HCT116 (cell line): ENCODE data around the gene ERCC4. TPM values are rescaled to one million over a fixed set of nuclear protein-coding genes. Genes with fewer than 3 reads are reported as not detected.

Experiments
- ATAC-seq: fragments of 200-7000 bp; cut with Tn5 transposase; 2 replicates; pipeline ENCODE4 v1.9.1; 2020; ENCODE audit warnings: mild to moderate bottlenecking, moderate library complexity
- BruUV-seq: library from RNA; stranded (reverse); fragments of 400-500 nt; replicated peaks from 2 replicates; lab custom pipeline; 2021; lab: Mats Ljungman, UMichigan
- CTCF ChIA-PET: fragments of 300-600 bp; sonication (Branson Sonifier 250); formaldehyde crosslinking; loops from one replicate; lab custom pipeline; 2021; ENCODE audit warnings: antibody characterized with exemption; lab: Charles Lee
- POLR2A ChIA-PET: fragments of 300-600, 350-600 bp; sonication (Branson Sonifier 250); formaldehyde crosslinking; loops from one replicate; lab custom pipeline; 2021; ENCODE audit warnings: antibody characterized with exemption; lab: Charles Lee
- RAD21 ChIA-PET, 2 experiments: fragments of 300-600 bp; sonication (Branson Sonifier 250); formaldehyde crosslinking; loops; one replicate each; lab custom pipeline; 2023; ENCODE audit warnings: low total read pairs in 2 of 2; ENCODE audit not compliant: uncharacterized antibody in 2 of 2, unreplicated experiment in 2 of 2, low non-redundant PET in 1 of 2; lab: Charles Lee
- DNase-seq: peaks from one replicate; pipeline ENCODE4 v3.0.0-alpha.2; 2010; ENCODE audit warnings: low read depth, low spot score
- H2AFZ ChIP-seq: fragments of 200-600 bp; shearing (Covaris generic), sonication (generic); 2 replicates; pipeline ENCODE4 v1.6.1; 2017; ENCODE audit warnings: low read depth, mixed run types, mixed read lengths, antibody characterized with exemption, low read length; ENCODE audit not compliant: poor library complexity, severe bottlenecking
- H3K27ac ChIP-seq: 2 replicates; pipeline ENCODE4 v1.5.1; 2012; ENCODE audit warnings: low read depth, low read length
- H3K27me3 ChIP-seq: fragments of 200-600 bp; sonication (generic); 2 replicates; pipeline ENCODE4 v1.6.1; 2016; ENCODE audit warnings: mixed run types, low read length, mixed read lengths; ENCODE audit not compliant: insufficient read depth
- H3K36me3 ChIP-seq, 2 experiments: fragments of 200-500 bp in 1 of 2; fragments of 200-600 bp in 1 of 2; sonication (Bioruptor generic) in 1 of 2; sonication (generic) in 1 of 2; 2 replicates each; pipeline versions ENCODE4 v1.5.1 to v1.6.1; 2014 to 2016; ENCODE audit warnings: low read length in 2 of 2, inconsistent platforms in 1 of 2, mixed read lengths in 1 of 2, mixed run types in 1 of 2; ENCODE audit not compliant: insufficient read depth in 2 of 2, control insufficient read depth in 1 of 2
- H3K4me1 ChIP-seq, 2 experiments: fragments of 200-600 bp in 1 of 2; sonication (generic) in 1 of 2; 2 replicates each; pipeline versions ENCODE4 v1.5.1 to v1.6.1; 2012 to 2017; ENCODE audit warnings: low read length in 2 of 2, inconsistent platforms in 1 of 2, mild to moderate bottlenecking in 1 of 2, mixed read lengths in 1 of 2, mixed run types in 1 of 2, moderate library complexity in 1 of 2; ENCODE audit not compliant: insufficient read depth in 2 of 2, control insufficient read depth in 1 of 2
- H3K4me2 ChIP-seq: fragments of 200-600 bp; sonication (generic); 2 replicates; pipeline ENCODE4 v1.6.1; 2017; ENCODE audit warnings: mixed run types, low read length, mixed read lengths
- H3K4me3 ChIP-seq, 2 experiments: fragments of 200-600 bp in 1 of 2; sonication (generic) in 1 of 2; replicated peaks in 1 of 2; 2 replicates each; pipeline ENCODE4 v1.5.1; 2011 to 2016; ENCODE audit warnings: low read length in 2 of 2, control low read depth in 1 of 2, low read depth in 1 of 2, mild to moderate bottlenecking in 1 of 2, mixed read lengths in 1 of 2, mixed run types in 1 of 2
- H3K79me2 ChIP-seq: fragments of 200-600 bp; sonication (generic); 2 replicates; pipeline ENCODE4 v1.6.1; 2017; ENCODE audit warnings: mild to moderate bottlenecking, mixed run types, low read length, moderate library complexity, mixed read lengths; ENCODE audit not compliant: insufficient read depth
- H3K9ac ChIP-seq: fragments of 200-600 bp; sonication (generic); 2 replicates; pipeline ENCODE4 v1.6.1; 2016; ENCODE audit warnings: low read length, mixed read lengths
- H3K9me2 ChIP-seq: fragments of 200-600 bp; sonication (generic), shearing (Covaris generic); 2 replicates; pipeline ENCODE4 v1.6.1; 2017; ENCODE audit warnings: mixed run types, mild to moderate bottlenecking, moderate library complexity; ENCODE audit not compliant: insufficient read depth
- H3K9me3 ChIP-seq, 2 experiments: fragments of 200-500 bp in 1 of 2; fragments of 200-600 bp in 1 of 2; sonication (Bioruptor generic) in 1 of 2; sonication (generic) in 1 of 2; 2 replicates each; pipeline ENCODE4 v1.6.1; 2014 to 2017; ENCODE audit warnings: low read length in 2 of 2, mixed read lengths in 2 of 2, inconsistent platforms in 1 of 2, low read depth in 1 of 2, mild to moderate bottlenecking in 1 of 2, mixed run types in 1 of 2, moderate library complexity in 1 of 2; ENCODE audit not compliant: control insufficient read depth in 1 of 2, insufficient read depth in 1 of 2
- H4K20me1 ChIP-seq: fragments of 200-600 bp; sonication (generic), shearing (Covaris generic); 2 replicates; pipeline ENCODE4 v1.6.1; 2017; ENCODE audit warnings: mixed run types, mild to moderate bottlenecking, moderate library complexity; ENCODE audit not compliant: insufficient read depth
- EGR1 ChIP-seq: IDR thresholded peaks from 2 replicates; pipeline ENCODE4 v1.6.1; 2012; ENCODE audit warnings: low read depth
- ELF1 ChIP-seq: IDR thresholded peaks from 2 replicates; pipeline ENCODE4 v1.6.1; 2012; ENCODE audit warnings: low read depth, borderline replicate concordance
- EZH2phosphoT487 ChIP-seq: fragments of 200-600 bp; IDR thresholded peaks from 2 replicates; pipeline ENCODE4 v1.6.1; 2018; ENCODE audit warnings: antibody characterized with exemption, borderline replicate concordance
- FOSL1 ChIP-seq: IDR thresholded peaks from 2 replicates; pipeline ENCODE4 v1.6.1; 2012; ENCODE audit warnings: low read depth
- JUND ChIP-seq: IDR thresholded peaks from 2 replicates; pipeline ENCODE4 v1.6.1; 2012
- SIN3A ChIP-seq: IDR thresholded peaks from 2 replicates; pipeline ENCODE4 v1.6.1; 2012; ENCODE audit warnings: low read depth
- TCF7L2 ChIP-seq: IDR thresholded peaks from 2 replicates; pipeline ENCODE4 v1.7.0; 2011; ENCODE audit warnings: borderline replicate concordance, inconsistent platforms; ENCODE audit not compliant: insufficient read depth, insufficient read length; ENCODE audit errors: extremely low read depth
- YY1 ChIP-seq: IDR thresholded peaks from 2 replicates; pipeline ENCODE4 v1.6.1; 2011; ENCODE audit warnings: low read length, low read depth, moderate library complexity, mild to moderate bottlenecking; ENCODE audit not compliant: insufficient replicate concordance; ENCODE audit errors: extremely low read depth
- ZBTB33 ChIP-seq: IDR thresholded peaks from 2 replicates; pipeline ENCODE4 v1.6.1; 2011; ENCODE audit warnings: mild to moderate bottlenecking, low read length, moderate library complexity; ENCODE audit not compliant: insufficient replicate concordance; ENCODE audit errors: extremely low read depth
- ZFX ChIP-seq: fragments of 450-650 bp; IDR thresholded peaks from 2 replicates; pipeline ENCODE4 v1.6.1; 2017
- ZNF274 ChIP-seq: fragments of 200-500 bp; sonication (Bioruptor generic); IDR thresholded peaks from 2 replicates; pipeline ENCODE4 v1.6.1; 2014; ENCODE audit warnings: mild to moderate bottlenecking, low read depth, low read length, inconsistent platforms
- intact Hi-C: fragments of 100-400 bp; cut with micrococcal nuclease; formaldehyde crosslinking; loops from 2 replicates; pipeline ENCODE4 v1.10.0; 2022
- total RNA-seq: library from RNA; stranded (reverse); gene quantifications from one replicate; pipeline ENCODE4 v1.2.1, GENCODE V29; 2021; ENCODE audit not compliant: unreplicated experiment
- TF ChIP-seq, protein P1 (sequence below), 3 experiments: fragments of 200-600 bp in 1 of 3; sonication (generic) in 1 of 3; IDR thresholded peaks in 2 of 3; conservative IDR thresholded peaks in 1 of 3; 2 replicates each; pipeline ENCODE4 v1.5.1; 2012 to 2017; ENCODE audit warnings: low read depth in 2 of 3, low read length in 2 of 3, antibody characterized with exemption in 1 of 3, borderline replicate concordance in 1 of 3, control low read depth in 1 of 3, mild to moderate bottlenecking in 1 of 3, mixed read lengths in 1 of 3, mixed run types in 1 of 3, moderate library complexity in 1 of 3; ENCODE audit not compliant: insufficient read depth in 1 of 3
- TF ChIP-seq, protein P2 (sequence below): IDR thresholded peaks from 2 replicates; pipeline ENCODE4 v1.6.1; 2012; ENCODE audit warnings: low read depth
- TF ChIP-seq, protein P3 (sequence below): IDR thresholded peaks from 2 replicates; pipeline ENCODE4 v1.6.1; 2012

Gene ERCC4
- total RNA-seq, 1 experiment from 2014 or later, result 10.4 TPM

GRCh38 chr16:13983625-13984024, 63.7 kb downstream of the ERCC4 start (continued):
- TF ChIP-seq ZBTB33, result no peak
- TF ChIP-seq TCF7L2, result no peak

DNA sequence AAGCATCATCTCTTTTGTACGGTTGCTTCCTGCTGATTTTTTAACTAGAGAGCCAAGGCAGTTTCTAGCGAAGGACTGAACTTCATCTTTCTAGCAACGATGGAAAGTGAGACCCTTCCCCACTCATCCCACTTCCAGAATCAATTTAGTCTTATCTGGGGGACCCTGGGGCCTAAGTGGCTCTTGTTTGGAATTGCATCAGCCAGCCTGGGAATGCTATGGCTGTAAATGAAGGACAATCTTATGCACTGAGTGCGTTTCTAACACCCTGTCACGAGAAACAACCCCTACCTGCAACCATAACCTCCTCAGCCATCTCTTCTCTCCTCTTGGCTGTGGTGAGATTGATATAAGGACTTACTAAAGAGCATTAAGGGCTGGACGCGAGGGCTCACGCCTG, 64.8 kb downstream of the ERCC4 start:
- no peak for DNase-seq
- Histone ChIP-seq H4K20me1 (no peaks in the 10 kb centered on the region), H3K27ac (no peak overlapping the region), H3K9me2 (no peaks in the 10 kb centered on the region), H3K4me3 (no peak overlapping the region), H3K4me1 (no peaks in the 10 kb centered on the region), H3K79me2 (no peaks in the 10 kb centered on the region), H2AFZ (no peak overlapping the region), H3K36me3 (no peaks in the 10 kb centered on the region), H3K4me2 (no peak overlapping the region), H3K27me3 (no peaks in the 10 kb centered on the region), H3K9ac (no peak overlapping the region), H3K9me3 (peaks cover 0 to 3% of the 10 kb centered on the region in 2 experiments; a peak in 1 of 4 replicates)
- ATAC-seq, result no peak
- ChIA-PET CTCF (no interaction called here), RAD21 (no interaction called here), POLR2A (no interaction called here)
- intact Hi-C loops, result no loop called here
- no TSS peak for BruUV-seq
- TF ChIP-seq TCF7L2 (no peak), SIN3A (no peak), ELF1 (no peak), ZFX (no peak), ZNF274 (no peak), ZBTB33 (no peak), EGR1 (no peak), JUND (no peak), YY1 (no peak), EZH2phosphoT487 (no peak), FOSL1 (no peak)
- TF ChIP-seq, protein P1, sequence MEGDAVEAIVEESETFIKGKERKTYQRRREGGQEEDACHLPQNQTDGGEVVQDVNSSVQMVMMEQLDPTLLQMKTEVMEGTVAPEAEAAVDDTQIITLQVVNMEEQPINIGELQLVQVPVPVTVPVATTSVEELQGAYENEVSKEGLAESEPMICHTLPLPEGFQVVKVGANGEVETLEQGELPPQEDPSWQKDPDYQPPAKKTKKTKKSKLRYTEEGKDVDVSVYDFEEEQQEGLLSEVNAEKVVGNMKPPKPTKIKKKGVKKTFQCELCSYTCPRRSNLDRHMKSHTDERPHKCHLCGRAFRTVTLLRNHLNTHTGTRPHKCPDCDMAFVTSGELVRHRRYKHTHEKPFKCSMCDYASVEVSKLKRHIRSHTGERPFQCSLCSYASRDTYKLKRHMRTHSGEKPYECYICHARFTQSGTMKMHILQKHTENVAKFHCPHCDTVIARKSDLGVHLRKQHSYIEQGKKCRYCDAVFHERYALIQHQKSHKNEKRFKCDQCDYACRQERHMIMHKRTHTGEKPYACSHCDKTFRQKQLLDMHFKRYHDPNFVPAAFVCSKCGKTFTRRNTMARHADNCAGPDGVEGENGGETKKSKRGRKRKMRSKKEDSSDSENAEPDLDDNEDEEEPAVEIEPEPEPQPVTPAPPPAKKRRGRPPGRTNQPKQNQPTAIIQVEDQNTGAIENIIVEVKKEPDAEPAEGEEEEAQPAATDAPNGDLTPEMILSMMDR (IDR thresholded peaks at IDR 0.05 in 2 of 3, conservative IDR thresholded peaks at IDR 0.05 in 1 of 3; ENCODE audit: borderline replicate concordance in 1 of 3, insufficient read depth in 1 of 3, low read depth in 2 of 3, low read length in 2 of 3), result no peak
- TF ChIP-seq, protein P2, sequence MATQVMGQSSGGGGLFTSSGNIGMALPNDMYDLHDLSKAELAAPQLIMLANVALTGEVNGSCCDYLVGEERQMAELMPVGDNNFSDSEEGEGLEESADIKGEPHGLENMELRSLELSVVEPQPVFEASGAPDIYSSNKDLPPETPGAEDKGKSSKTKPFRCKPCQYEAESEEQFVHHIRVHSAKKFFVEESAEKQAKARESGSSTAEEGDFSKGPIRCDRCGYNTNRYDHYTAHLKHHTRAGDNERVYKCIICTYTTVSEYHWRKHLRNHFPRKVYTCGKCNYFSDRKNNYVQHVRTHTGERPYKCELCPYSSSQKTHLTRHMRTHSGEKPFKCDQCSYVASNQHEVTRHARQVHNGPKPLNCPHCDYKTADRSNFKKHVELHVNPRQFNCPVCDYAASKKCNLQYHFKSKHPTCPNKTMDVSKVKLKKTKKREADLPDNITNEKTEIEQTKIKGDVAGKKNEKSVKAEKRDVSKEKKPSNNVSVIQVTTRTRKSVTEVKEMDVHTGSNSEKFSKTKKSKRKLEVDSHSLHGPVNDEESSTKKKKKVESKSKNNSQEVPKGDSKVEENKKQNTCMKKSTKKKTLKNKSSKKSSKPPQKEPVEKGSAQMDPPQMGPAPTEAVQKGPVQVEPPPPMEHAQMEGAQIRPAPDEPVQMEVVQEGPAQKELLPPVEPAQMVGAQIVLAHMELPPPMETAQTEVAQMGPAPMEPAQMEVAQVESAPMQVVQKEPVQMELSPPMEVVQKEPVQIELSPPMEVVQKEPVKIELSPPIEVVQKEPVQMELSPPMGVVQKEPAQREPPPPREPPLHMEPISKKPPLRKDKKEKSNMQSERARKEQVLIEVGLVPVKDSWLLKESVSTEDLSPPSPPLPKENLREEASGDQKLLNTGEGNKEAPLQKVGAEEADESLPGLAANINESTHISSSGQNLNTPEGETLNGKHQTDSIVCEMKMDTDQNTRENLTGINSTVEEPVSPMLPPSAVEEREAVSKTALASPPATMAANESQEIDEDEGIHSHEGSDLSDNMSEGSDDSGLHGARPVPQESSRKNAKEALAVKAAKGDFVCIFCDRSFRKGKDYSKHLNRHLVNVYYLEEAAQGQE, result no peak
- TF ChIP-seq, protein P3, sequence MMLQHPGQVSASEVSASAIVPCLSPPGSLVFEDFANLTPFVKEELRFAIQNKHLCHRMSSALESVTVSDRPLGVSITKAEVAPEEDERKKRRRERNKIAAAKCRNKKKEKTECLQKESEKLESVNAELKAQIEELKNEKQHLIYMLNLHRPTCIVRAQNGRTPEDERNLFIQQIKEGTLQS, result no peak
